SK-N-SH treated with all-trans-retinoic acid at 6 μM for 48 hours (cell line): ENCODE results near the gene LRRC36.

Source experiments
- ARNTL ChIP-seq: fragments of 450-650 bp; formaldehyde crosslinking; IDR thresholded peaks from 2 replicates; pipeline ENCODE4 v1.5.0; 2020; ENCODE audit warnings: low read depth, mild to moderate bottlenecking, moderate library complexity, borderline replicate concordance
- CSDC2 ChIP-seq: fragments of 250-450 bp; sonication (Bioruptor Pico); IDR thresholded peaks from 2 replicates; pipeline ENCODE4 v1.5.0; 2020; ENCODE audit warnings: mild to moderate bottlenecking, moderate library complexity
- PATZ1 ChIP-seq: fragments of 250-450 bp; sonication (Bioruptor Pico); IDR thresholded peaks from 2 replicates; pipeline ENCODE4 v1.8.0; 2020; ENCODE audit warnings: mild to moderate bottlenecking, moderate library complexity, borderline replicate concordance
- PPARA ChIP-seq: fragments of 250-450 bp; sonication (Bioruptor Pico); IDR thresholded peaks from 2 replicates; pipeline ENCODE4 v1.5.0; 2020; ENCODE audit warnings: mild to moderate bottlenecking, borderline replicate concordance
- SNAI2 ChIP-seq: fragments of 250-450 bp; sonication (Bioruptor Pico); IDR thresholded peaks from 2 replicates; pipeline ENCODE4 v1.5.0; 2020; ENCODE audit warnings: mild to moderate bottlenecking, moderate library complexity
- TOX ChIP-seq: fragments of 250-450 bp; sonication (Bioruptor Pico); IDR thresholded peaks from 2 replicates; pipeline ENCODE4 v1.8.0; 2021; ENCODE audit warnings: mild to moderate bottlenecking, moderate library complexity, borderline replicate concordance
- ZC3H10 ChIP-seq: fragments of 250-450 bp; sonication (Bioruptor Pico); IDR thresholded peaks from 2 replicates; pipeline ENCODE4 v1.5.1; 2021; ENCODE audit warnings: mild to moderate bottlenecking, moderate library complexity
- ZNF565 ChIP-seq: fragments of 450-650 bp; formaldehyde crosslinking; conservative IDR thresholded peaks from 2 replicates; pipeline ENCODE4 v1.5.0; 2020; ENCODE audit warnings: low read depth, mild to moderate bottlenecking, moderate library complexity
- TF ChIP-seq, protein P1 (sequence below): fragments of 250-450 bp; sonication (Bioruptor Pico); IDR thresholded peaks from 2 replicates; pipeline ENCODE4 v1.5.1; 2020; ENCODE audit warnings: low read depth, mild to moderate bottlenecking, moderate library complexity

- TF ChIP-seq PPARA (no peak), PATZ1 (no peak), CSDC2 (CRISPR knock-in tag) (no peak), SNAI2 (CRISPR knock-in tag) (no peak), ZC3H10 (no peak), ARNTL (no peak), ZNF565 (CRISPR knock-in tag) (no peak), TOX (CRISPR knock-in tag) (no peak)
- TF ChIP-seq, protein P1, sequence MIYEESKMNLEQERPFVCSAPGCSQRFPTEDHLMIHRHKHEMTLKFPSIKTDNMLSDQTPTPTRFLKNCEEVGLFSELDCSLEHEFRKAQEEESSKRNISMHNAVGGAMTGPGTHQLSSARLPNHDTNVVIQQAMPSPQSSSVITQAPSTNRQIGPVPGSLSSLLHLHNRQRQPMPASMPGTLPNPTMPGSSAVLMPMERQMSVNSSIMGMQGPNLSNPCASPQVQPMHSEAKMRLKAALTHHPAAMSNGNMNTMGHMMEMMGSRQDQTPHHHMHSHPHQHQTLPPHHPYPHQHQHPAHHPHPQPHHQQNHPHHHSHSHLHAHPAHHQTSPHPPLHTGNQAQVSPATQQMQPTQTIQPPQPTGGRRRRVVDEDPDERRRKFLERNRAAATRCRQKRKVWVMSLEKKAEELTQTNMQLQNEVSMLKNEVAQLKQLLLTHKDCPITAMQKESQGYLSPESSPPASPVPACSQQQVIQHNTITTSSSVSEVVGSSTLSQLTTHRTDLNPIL (CRISPR knock-in tag), result no peak
Measured at GRCh38 chr16:67423015-67423414, 96.4 kb downstream of the LRRC36 start.
